OCI-LY3 (cell line): Measurements from ENCODE around the gene C2.
A peak's percentile ranks its signal among the peaks of the same experiment; 100 is the strongest.

Experiments used
- H2AFZ ChIP-seq: fragments of 200-600, 300-600 bp; shearing (Covaris generic); 2 replicates; pipeline ENCODE4 v1.6.0; 2014; ENCODE audit warnings: antibody characterized with exemption, low read depth, low read length
- H3K27ac ChIP-seq: fragments of 200-600, 300-600 bp; sonication (generic); 2 replicates; pipeline ENCODE4 v1.5.1; 2014; ENCODE audit warnings: mild to moderate bottlenecking, low read length, moderate library complexity, mixed read lengths
- H3K27me3 ChIP-seq: fragments of 200-600, 300-600 bp; sonication (generic); 2 replicates; pipeline ENCODE4 v1.6.1; 2014; ENCODE audit warnings: low read depth, low read length, mixed read lengths
- H3K36me3 ChIP-seq: fragments of 200-600, 300-600 bp; sonication (generic); replicated peaks from 2 replicates; pipeline ENCODE3; 2014; ENCODE audit warnings: low read depth, low read length, mixed read lengths
- H3K4me1 ChIP-seq: fragments of 300-600, 200-600 bp; sonication (generic); 2 replicates; pipeline ENCODE4 v1.6.1; 2014; ENCODE audit warnings: low read length, mixed read lengths
- H3K4me2 ChIP-seq: fragments of 200-600, 300-600 bp; sonication (generic); 2 replicates; pipeline ENCODE4 v1.6.1; 2014; ENCODE audit warnings: low read length, mixed read lengths
- H3K4me3 ChIP-seq: fragments of 300-600, 200-600 bp; sonication (generic); 2 replicates; pipeline ENCODE4 v1.5.1; 2014; ENCODE audit warnings: antibody characterized with exemption, mild to moderate bottlenecking, low read length, moderate library complexity
- H3K79me2 ChIP-seq: fragments of 300-600, 200-600 bp; shearing (Covaris generic); 2 replicates; pipeline ENCODE4 v1.6.1; 2014; ENCODE audit warnings: mild to moderate bottlenecking, low read length, mixed read lengths
- H3K9ac ChIP-seq: fragments of 300-600, 200-600 bp; shearing (Covaris generic); 2 replicates; pipeline ENCODE4 v1.6.0; 2014; ENCODE audit warnings: mild to moderate bottlenecking, low read length, moderate library complexity
- H3K9me3 ChIP-seq: fragments of 200-600, 300-600 bp; shearing (Covaris generic); 2 replicates; pipeline ENCODE4 v1.6.1; 2014; ENCODE audit warnings: low read length, mixed read lengths; ENCODE audit not compliant: insufficient read depth
- H4K20me1 ChIP-seq: fragments of 200-600, 300-600 bp; sonication (generic); 2 replicates; pipeline ENCODE4 v1.6.1; 2016; ENCODE audit warnings: low read length, mixed read lengths; ENCODE audit not compliant: insufficient read depth
- CTCF ChIP-seq: fragments of 200-600, 300-600 bp; sonication (generic); IDR thresholded peaks from 2 replicates; pipeline ENCODE4 v1.5.1; 2014; ENCODE audit warnings: antibody characterized with exemption, low read length, low read depth
- EZH2phosphoT487 ChIP-seq: fragments of 200-600 bp; shearing (Covaris generic); IDR thresholded peaks from 2 replicates; pipeline ENCODE4 v1.6.1; 2018; ENCODE audit warnings: antibody characterized with exemption, mixed run types, low read depth

Gene C2

GRCh38 chr6:31901415-31901952 lies 26.0 kb upstream of the C2 start:
- no peak for TF ChIP-seq CTCF
- no peak for TF ChIP-seq EZH2phosphoT487
- H3K9me3 ChIP-seq, result no peaks in the 10 kb centered on the region
- no peak overlapping the region for H2AFZ ChIP-seq
- H3K27ac ChIP-seq, result peak overlapping the region; percentile 39
- H3K79me2 ChIP-seq, result peaks cover 20% of the 10 kb centered on the region
- peak overlapping the region; percentile 60 for H3K9ac ChIP-seq
- peaks cover 3% of the 10 kb centered on the region; the same call in 1 of the 2 replicates for H4K20me1 ChIP-seq
- no peaks in the 10 kb centered on the region for H3K36me3 ChIP-seq
- H3K27me3 ChIP-seq, result peaks cover 8% of the 10 kb centered on the region; the same call in 1 of the 2 replicates
- peaks cover 28% of the 10 kb centered on the region for H3K4me1 ChIP-seq
- H3K4me2 ChIP-seq, result peak overlapping the region; percentile 84
- H3K4me3 ChIP-seq, result peak overlapping the region; percentile 87

GRCh38 chr6:31901953-31902643 lies 25.4 kb upstream of the C2 start, which contains the start of gene ZBTB12:
TSS of gene ZBTB12 (minus strand) at chr6:31902086. CDS start at chr6:31901305, 781 bp downstream.
- Histone ChIP-seq H3K4me2 (peak within 1 kb of the TSS; percentile 84), H2AFZ (peak within 1 kb of the TSS; percentile 9; the same call in 1 of the 2 replicates), H3K79me2 (peaks cover 14% of the 10 kb centered on the region), H3K4me3 (peak within 1 kb of the TSS; percentile 87), H3K4me1 (peaks cover 26% of the 10 kb centered on the region), H3K27me3 (peaks cover 9% of the 10 kb centered on the region; the same call in 1 of the 2 replicates), H3K9me3 (no peaks in the 10 kb centered on the region), H3K27ac (peak within 1 kb of the TSS; percentile 39), H3K9ac (peak within 1 kb of the TSS; percentile 60), H4K20me1 (peaks cover 3% of the 10 kb centered on the region; the same call in 1 of the 2 replicates), H3K36me3 (no peaks in the 10 kb centered on the region)
- TF ChIP-seq CTCF (no peak), EZH2phosphoT487 (no peak)

- H2AFZ ChIP-seq, result no peak overlapping the region
- peaks cover 26% of the 10 kb centered on the region for H3K4me1 ChIP-seq
- no peak overlapping the region for H3K9ac ChIP-seq
- H3K36me3 ChIP-seq, result no peaks in the 10 kb centered on the region
- no peaks in the 10 kb centered on the region for H4K20me1 ChIP-seq
- no peaks in the 10 kb centered on the region for H3K79me2 ChIP-seq
- no peak overlapping the region for H3K4me3 ChIP-seq
- H3K4me2 ChIP-seq, result no peak overlapping the region
- H3K27me3 ChIP-seq, result peaks cover 9% of the 10 kb centered on the region; the same call in 1 of the 2 replicates
- H3K9me3 ChIP-seq, result no peaks in the 10 kb centered on the region
- TF ChIP-seq CTCF, result no peak
- H3K27ac ChIP-seq, result no peak overlapping the region
Observed at GRCh38 chr6:31903957-31904356, 23.6 kb upstream of the C2 start.

GRCh38 chr6:31905041-31905440 lies 22.5 kb upstream of the C2 start:
- no peaks in the 10 kb centered on the region for H4K20me1 ChIP-seq
- H3K4me3 ChIP-seq, result no peak overlapping the region
- H3K9me3 ChIP-seq, result no peaks in the 10 kb centered on the region
- peaks cover 9% of the 10 kb centered on the region; the same call in 1 of the 2 replicates for H3K27me3 ChIP-seq
- H3K79me2 ChIP-seq, result no peaks in the 10 kb centered on the region
- no peak overlapping the region for H3K4me2 ChIP-seq
- H2AFZ ChIP-seq, result no peak overlapping the region
- H3K36me3 ChIP-seq, result no peaks in the 10 kb centered on the region
- no peak for TF ChIP-seq CTCF
- peaks cover 24% of the 10 kb centered on the region for H3K4me1 ChIP-seq
- no peak overlapping the region for H3K9ac ChIP-seq
- no peak overlapping the region for H3K27ac ChIP-seq
